ENCODE results near the gene LDLRAP1. TPM values are rescaled to one million over a fixed set of nuclear protein-coding genes. Genes with fewer than 3 reads are reported as not detected.

Gene LDLRAP1
- total and polyA plus RNA-seq, 4 donors, result 5.2 to 17.8 (median 13.3) TPM

- H3K36me3 ChIP-seq (ENCODE audit: control insufficient read depth in 4 of 4, insufficient read depth in 3 of 4, low read depth in 1 of 4, low read length in 3 of 4), result no peaks in the 10 kb centered on the region
- H3K4me1 ChIP-seq (ENCODE audit: control insufficient read depth in 4 of 4, insufficient read depth in 4 of 4, low read length in 3 of 4), result no peaks in the 10 kb centered on the region
- H3K27ac ChIP-seq (ENCODE audit: low read depth in 1 of 2, low read length in 2 of 2), result no peak overlapping the region
- WGBS, result 90% methylated on average over 12 of the region's 12 CpGs
- H3K27me3 ChIP-seq (ENCODE audit: control insufficient read depth in 4 of 4, insufficient read depth in 4 of 4, low read length in 3 of 4), result no peaks in the 10 kb centered on the region
- no peak for DNase-seq (ENCODE audit: low spot score)
- no peak overlapping the region for H3K9ac ChIP-seq (ENCODE audit: low read depth in 1 of 2, low read length in 2 of 2)
- peaks cover 0 to 3% (median 0%) of the 10 kb centered on the region in 4 donors for H3K9me3 ChIP-seq (ENCODE audit: control insufficient read depth in 4 of 4, low read length in 3 of 4)
- no peak overlapping the region for H3K4me3 ChIP-seq (ENCODE audit: low read depth in 1 of 3, low read length in 3 of 3)
- no peak for TF ChIP-seq TAF1 (conservative IDR thresholded peaks at IDR 0.05)
- TF ChIP-seq HNF4A (conservative IDR thresholded peaks at IDR 0.05), result no peak
- no peak for TF ChIP-seq JUND (IDR thresholded peaks at IDR 0.05)
These were observed 16.1 kb upstream of the LDLRAP1 start for GRCh38 chr1:25527226-25527846.

GRCh38 chr1:25527946-25528595, 15.3 kb upstream of the LDLRAP1 start:
- no peak for TF ChIP-seq RXRA (IDR thresholded peaks at IDR 0.05)
- TF ChIP-seq FOXA1 (IDR thresholded peaks at IDR 0.05), result no peak
- no peak for TF ChIP-seq TAF1 (conservative IDR thresholded peaks at IDR 0.05)
- TF ChIP-seq HNF4A (conservative IDR thresholded peaks at IDR 0.05), result no peak
- TF ChIP-seq SP1 (IDR thresholded peaks at IDR 0.05), result no peak
- no peak for TF ChIP-seq RAD21 (IDR thresholded peaks at IDR 0.05)
- TF ChIP-seq, protein P1, sequence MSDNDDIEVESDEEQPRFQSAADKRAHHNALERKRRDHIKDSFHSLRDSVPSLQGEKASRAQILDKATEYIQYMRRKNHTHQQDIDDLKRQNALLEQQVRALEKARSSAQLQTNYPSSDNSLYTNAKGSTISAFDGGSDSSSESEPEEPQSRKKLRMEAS (IDR thresholded peaks at IDR 0.05), result no peak
- TF ChIP-seq GABPA (IDR thresholded peaks at IDR 0.05 in 1 of 2, conservative IDR thresholded peaks at IDR 0.05 in 1 of 2), result no peak
- no peak for TF ChIP-seq HNF4G (IDR thresholded peaks at IDR 0.05)
- TF ChIP-seq YY1 (IDR thresholded peaks at IDR 0.05), result no peak
- TF ChIP-seq ATF3 (IDR thresholded peaks at IDR 0.05), result no peak
- no peak for TF ChIP-seq NR2F2 (IDR thresholded peaks at IDR 0.05)
- TF ChIP-seq, protein P2, sequence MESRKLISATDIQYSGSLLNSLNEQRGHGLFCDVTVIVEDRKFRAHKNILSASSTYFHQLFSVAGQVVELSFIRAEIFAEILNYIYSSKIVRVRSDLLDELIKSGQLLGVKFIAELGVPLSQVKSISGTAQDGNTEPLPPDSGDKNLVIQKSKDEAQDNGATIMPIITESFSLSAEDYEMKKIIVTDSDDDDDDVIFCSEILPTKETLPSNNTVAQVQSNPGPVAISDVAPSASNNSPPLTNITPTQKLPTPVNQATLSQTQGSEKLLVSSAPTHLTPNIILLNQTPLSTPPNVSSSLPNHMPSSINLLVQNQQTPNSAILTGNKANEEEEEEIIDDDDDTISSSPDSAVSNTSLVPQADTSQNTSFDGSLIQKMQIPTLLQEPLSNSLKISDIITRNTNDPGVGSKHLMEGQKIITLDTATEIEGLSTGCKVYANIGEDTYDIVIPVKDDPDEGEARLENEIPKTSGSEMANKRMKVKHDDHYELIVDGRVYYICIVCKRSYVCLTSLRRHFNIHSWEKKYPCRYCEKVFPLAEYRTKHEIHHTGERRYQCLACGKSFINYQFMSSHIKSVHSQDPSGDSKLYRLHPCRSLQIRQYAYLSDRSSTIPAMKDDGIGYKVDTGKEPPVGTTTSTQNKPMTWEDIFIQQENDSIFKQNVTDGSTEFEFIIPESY (IDR thresholded peaks at IDR 0.05), result no peak
- TF ChIP-seq JUND (IDR thresholded peaks at IDR 0.05), result no peak
- WGBS, result 95% methylated on average over 21 of the region's 21 CpGs
- DNase-seq (ENCODE audit: low spot score), result no peak
- Histone ChIP-seq H3K36me3 (ENCODE audit: control insufficient read depth in 4 of 4, insufficient read depth in 3 of 4, low read depth in 1 of 4, low read length in 3 of 4) (no peaks in the 10 kb centered on the region), H3K9ac (ENCODE audit: low read depth in 1 of 2, low read length in 2 of 2) (no peak overlapping the region), H3K27me3 (ENCODE audit: control insufficient read depth in 4 of 4, insufficient read depth in 4 of 4, low read length in 3 of 4) (no peaks in the 10 kb centered on the region), H3K9me3 (ENCODE audit: control insufficient read depth in 4 of 4, low read length in 3 of 4) (peaks cover 0 to 3% (median 0%) of the 10 kb centered on the region in 4 donors), H3K27ac (ENCODE audit: low read depth in 1 of 2, low read length in 2 of 2) (no peak overlapping the region), H3K4me3 (ENCODE audit: low read depth in 1 of 3, low read length in 3 of 3) (no peak overlapping the region), H3K4me1 (ENCODE audit: control insufficient read depth in 4 of 4, insufficient read depth in 4 of 4, low read length in 3 of 4) (no peaks in the 10 kb centered on the region)

- Histone ChIP-seq H3K27me3 (ENCODE audit: control insufficient read depth in 4 of 4, insufficient read depth in 4 of 4, low read length in 3 of 4) (no peaks in the 10 kb centered on the region), H3K9me3 (ENCODE audit: control insufficient read depth in 4 of 4, low read length in 3 of 4) (peaks cover 0 to 3% (median 0%) of the 10 kb centered on the region in 4 donors), H3K9ac (ENCODE audit: low read depth in 1 of 2, low read length in 2 of 2) (no peak overlapping the region), H3K4me3 (ENCODE audit: low read depth in 1 of 3, low read length in 3 of 3) (no peak overlapping the region), H3K27ac (ENCODE audit: low read depth in 1 of 2, low read length in 2 of 2) (no peak overlapping the region), H3K4me1 (ENCODE audit: control insufficient read depth in 4 of 4, insufficient read depth in 4 of 4, low read length in 3 of 4) (no peaks in the 10 kb centered on the region), H3K36me3 (ENCODE audit: control insufficient read depth in 4 of 4, insufficient read depth in 3 of 4, low read depth in 1 of 4, low read length in 3 of 4) (no peaks in the 10 kb centered on the region)
- no peak for DNase-seq (ENCODE audit: low spot score)
- 92% methylated on average over 7 of the region's 7 CpGs for WGBS
- TF ChIP-seq EGR1 (IDR thresholded peaks at IDR 0.05; ENCODE audit: low read depth in 2 of 2), result no peak
- no peak for TF ChIP-seq ATF3 (IDR thresholded peaks at IDR 0.05)
- TF ChIP-seq FOXA2 (IDR thresholded peaks at IDR 0.05), result no peak
- no peak for TF ChIP-seq CTCF (IDR thresholded peaks at IDR 0.05; ENCODE audit: low read depth, low read length, missing input control)
- no peak for TF ChIP-seq REST (IDR thresholded peaks at IDR 0.05)
- no peak for TF ChIP-seq HNF4G (IDR thresholded peaks at IDR 0.05)
- TF ChIP-seq, protein P1 (IDR thresholded peaks at IDR 0.05), result no peak
- TF ChIP-seq NR2F2 (IDR thresholded peaks at IDR 0.05), result no peak
These were observed 14.4 kb upstream of the LDLRAP1 start for GRCh38 chr1:25528881-25529517.

All from liver (tissue), 9 donors.